ENCODE measurements around the gene MAGEA12.
"Not testable (repeated sequence)": the region's sequence is repeated elsewhere in the genome, so short reads cannot be mapped to it uniquely, and the experiment has no call there.

The MAGEA12 gene

DNA sequence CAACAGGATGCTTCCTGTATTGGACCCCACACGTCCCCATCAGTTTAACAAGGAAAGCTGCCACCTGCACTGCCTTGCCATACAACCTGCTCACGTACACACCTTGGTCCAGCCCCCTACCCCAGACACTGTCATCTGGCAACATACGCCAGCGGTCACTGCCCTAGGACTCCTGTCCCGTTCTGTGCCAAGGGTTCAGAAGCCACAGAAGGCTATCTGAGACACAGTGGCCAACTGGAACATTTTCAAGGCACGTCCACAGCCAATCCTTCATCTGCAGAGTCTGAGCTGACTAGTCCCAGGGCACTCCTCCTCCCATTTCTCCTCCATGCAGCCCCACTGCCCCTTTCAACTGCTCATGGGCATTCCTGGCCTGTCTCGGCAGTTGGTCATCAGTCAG is 28.0 kb downstream of the MAGEA12 start:
- H3K4me3 ChIP-seq (ENCODE audit: insufficient read length, low read depth); DNase-seq (ENCODE audit: low read depth, low spot score); H3K27me3 ChIP-seq (ENCODE audit: insufficient read depth, insufficient read length); H3K9me3 ChIP-seq (ENCODE audit: insufficient read depth, low read length); H3K9ac ChIP-seq (ENCODE audit: insufficient read length, low read depth); H3K36me3 ChIP-seq (ENCODE audit: insufficient read depth, insufficient read length, low read length); H3K4me1 ChIP-seq (ENCODE audit: insufficient read depth, insufficient read length): not testable (repeated sequence)

DNA sequence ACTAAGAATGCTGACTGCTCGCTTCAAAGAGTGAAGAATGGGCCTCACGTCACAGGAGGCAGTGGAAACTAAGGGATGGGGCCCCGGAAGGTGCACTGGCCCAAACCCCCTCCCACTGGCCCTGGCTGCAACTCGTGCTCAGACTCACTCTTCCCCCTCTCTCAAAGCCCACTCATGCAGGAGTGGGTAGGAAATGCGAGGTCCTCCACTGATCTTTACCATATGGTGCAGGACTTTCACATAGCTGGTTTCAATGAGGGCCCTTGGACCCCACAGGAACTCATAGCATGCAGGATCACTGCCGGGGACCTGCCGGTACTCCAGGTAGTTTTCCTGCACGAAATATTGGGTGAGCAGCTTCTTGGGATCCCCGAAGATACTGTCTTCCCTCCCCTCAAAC is 33.0 kb downstream of the MAGEA12 start:
- H3K4me1 ChIP-seq (ENCODE audit: insufficient read depth, insufficient read length); H3K36me3 ChIP-seq (ENCODE audit: insufficient read depth, insufficient read length, low read length); DNase-seq (ENCODE audit: low read depth, low spot score); H3K9ac ChIP-seq (ENCODE audit: insufficient read length, low read depth); H3K4me3 ChIP-seq (ENCODE audit: insufficient read length, low read depth); H3K27me3 ChIP-seq (ENCODE audit: insufficient read depth, insufficient read length); H3K9me3 ChIP-seq (ENCODE audit: insufficient read depth, low read length): not testable (repeated sequence)

DNA sequence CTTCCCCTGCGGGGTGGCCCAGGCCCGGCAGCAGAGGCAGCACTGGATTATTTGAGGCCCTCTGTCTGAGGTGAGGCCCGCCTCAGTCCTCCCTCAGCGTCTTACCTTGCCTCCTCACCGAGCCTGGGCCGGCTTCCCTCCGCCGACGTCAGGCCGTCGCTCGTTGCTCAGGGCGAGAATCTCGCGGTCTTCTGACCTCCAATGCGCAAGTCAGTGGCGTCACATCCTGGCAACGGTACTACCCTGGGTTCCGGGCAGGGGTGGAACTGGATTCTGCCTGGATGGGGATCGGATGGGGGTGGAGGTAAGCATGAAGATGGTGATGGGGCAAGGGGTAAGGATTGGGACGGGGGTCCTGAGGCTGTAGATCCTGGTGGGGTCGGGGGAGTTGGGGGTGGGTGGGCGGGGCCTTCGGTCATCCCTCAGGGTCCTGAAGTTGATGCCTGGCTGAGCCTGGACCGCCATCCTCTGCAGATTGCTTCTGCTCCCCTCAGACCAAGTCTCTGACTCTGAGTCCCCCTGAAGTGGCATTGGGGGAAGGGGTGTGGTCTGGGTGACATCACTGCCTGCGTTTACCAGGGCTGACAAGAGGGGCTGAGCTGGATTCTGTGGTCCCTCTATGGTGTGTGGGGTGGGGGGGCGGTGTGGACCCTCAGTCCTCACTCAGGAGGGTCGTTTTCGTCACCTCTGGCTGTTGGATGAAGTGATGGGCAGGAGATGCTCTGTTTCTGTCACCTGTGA is 36.2 kb downstream of the MAGEA12 start, which contains the start of gene MAGEA6:
MAGEA6 (minus strand) TSS at position 141 of the 741 bp plus-strand sequence. CDS start 2,039 bp downstream, outside the sequence.
- DNase-seq (ENCODE audit: low read depth, low spot score); H3K9ac ChIP-seq (ENCODE audit: insufficient read length, low read depth); H3K9me3 ChIP-seq (ENCODE audit: insufficient read depth, low read length); H3K4me1 ChIP-seq (ENCODE audit: insufficient read depth, insufficient read length); H3K4me3 ChIP-seq (ENCODE audit: insufficient read length, low read depth); H3K27me3 ChIP-seq (ENCODE audit: insufficient read depth, insufficient read length); H3K36me3 ChIP-seq (ENCODE audit: insufficient read depth, insufficient read length, low read length): not testable (repeated sequence)

DNA sequence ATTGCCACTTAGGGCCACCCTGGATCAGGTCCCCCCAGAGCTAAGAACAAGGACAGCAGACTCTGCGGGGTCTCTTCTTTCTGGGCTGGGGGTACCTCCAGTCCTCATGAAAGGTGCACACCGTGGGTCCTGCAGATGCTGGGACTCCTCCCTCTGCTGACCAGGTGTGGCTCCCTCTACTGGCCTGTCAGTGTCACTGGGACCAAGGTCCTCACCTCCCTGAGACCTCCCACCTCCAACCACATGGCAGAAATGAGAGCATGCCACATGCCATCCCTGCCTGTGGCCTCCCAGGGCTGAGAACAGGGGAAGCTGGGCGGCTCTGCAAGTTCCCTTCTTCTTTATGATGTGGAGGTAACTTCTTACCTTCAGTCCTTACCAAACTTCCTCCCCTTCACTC is 53.5 kb downstream of the MAGEA12 start:
- DNase-seq (ENCODE audit: low read depth, low spot score); H3K4me1 ChIP-seq (ENCODE audit: insufficient read depth, insufficient read length); H3K36me3 ChIP-seq (ENCODE audit: insufficient read depth, insufficient read length, low read length); H3K9ac ChIP-seq (ENCODE audit: insufficient read length, low read depth); H3K4me3 ChIP-seq (ENCODE audit: insufficient read length, low read depth); H3K9me3 ChIP-seq (ENCODE audit: insufficient read depth, low read length); H3K27me3 ChIP-seq (ENCODE audit: insufficient read depth, insufficient read length): not testable (repeated sequence)
